GM19193 (cell line): Measurements from ENCODE around the gene NR3C2.
A peak's percentile ranks its signal among the peaks of the same experiment; 100 is the strongest.

Source experiments
- POLR2A ChIP-seq: IDR thresholded peaks from 4 replicates; pipeline ENCODE4 v1.6.1; 2011; ENCODE audit not compliant: insufficient read depth, insufficient read length; ENCODE audit errors: extremely low read depth

The NR3C2 gene

DNA sequence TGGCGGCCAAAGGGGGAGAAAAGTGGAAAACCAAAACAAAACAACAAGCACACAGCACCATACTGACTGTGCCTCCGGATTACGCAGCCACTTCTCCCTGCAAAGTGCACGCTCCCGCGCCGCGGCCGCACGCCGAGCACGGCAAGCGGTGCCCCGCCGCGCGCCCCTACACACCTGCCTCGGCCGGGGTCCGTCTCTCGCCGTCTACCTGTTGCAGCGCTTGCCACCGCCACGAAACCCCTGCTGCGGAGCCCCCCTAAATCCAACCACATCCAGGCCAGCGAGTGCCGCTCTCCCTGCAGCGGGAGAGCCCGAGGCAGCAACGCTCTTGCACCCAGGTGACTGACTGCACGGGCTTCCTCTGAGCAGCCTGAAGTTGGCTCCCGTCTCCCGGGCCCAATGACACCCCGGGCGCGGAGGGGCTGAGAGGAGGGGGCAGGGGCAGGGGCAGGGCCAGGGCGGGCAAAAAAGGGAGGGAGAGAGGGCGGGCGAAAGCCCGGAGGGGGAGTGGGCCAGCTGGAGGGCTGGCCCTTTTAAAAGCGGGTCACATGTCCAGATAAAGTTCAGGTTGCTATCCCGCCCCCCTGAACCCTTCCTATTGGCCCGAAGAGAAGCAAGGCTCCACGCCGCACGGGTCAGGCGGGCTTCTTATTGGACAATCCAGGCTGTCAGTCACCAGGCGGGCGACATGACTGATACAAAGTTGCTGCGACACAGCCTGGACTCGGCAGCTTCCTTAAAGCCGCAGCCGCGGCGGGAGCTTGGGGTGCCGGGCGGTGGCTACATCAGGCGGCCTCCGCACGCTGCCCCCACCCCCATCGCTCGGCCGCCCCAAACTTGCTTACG, at the start of gene NR3C2:
NR3C2 (minus strand) TSS at position 429 of the 846 bp plus-strand sequence.
- TF ChIP-seq POLR2A, result peak; percentile 80

GRCh38 chr4:148487181-148487580, 45.0 kb upstream of the NR3C2 start:
- TF ChIP-seq POLR2A, result no peak

GRCh38 chr4:148481636-148482035, 39.4 kb upstream of the NR3C2 start:
- TF ChIP-seq POLR2A, result no peak

GRCh38 chr4:148477276-148477675, 35.1 kb upstream of the NR3C2 start:
- TF ChIP-seq POLR2A, result no peak

DNA sequence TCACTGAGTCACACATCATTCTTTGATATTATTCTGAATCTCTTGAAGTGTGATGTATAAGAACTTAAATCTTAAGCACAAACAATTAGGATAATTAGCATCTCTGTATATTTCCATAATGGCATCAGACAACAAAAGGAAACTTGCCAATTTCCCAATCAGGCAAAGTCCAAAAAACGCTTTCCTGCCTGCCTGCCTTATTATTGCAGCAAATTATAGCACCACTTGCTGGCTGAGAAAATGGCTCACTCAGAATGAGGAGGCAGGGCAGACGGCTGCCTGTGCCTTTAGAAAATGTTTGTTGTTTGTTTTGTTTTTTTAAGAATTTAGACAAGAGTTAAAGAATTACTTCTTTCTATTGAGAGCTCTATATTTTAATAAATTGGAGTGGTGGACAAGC, 27.7 kb upstream of the NR3C2 start:
- no peak for TF ChIP-seq POLR2A

DNA sequence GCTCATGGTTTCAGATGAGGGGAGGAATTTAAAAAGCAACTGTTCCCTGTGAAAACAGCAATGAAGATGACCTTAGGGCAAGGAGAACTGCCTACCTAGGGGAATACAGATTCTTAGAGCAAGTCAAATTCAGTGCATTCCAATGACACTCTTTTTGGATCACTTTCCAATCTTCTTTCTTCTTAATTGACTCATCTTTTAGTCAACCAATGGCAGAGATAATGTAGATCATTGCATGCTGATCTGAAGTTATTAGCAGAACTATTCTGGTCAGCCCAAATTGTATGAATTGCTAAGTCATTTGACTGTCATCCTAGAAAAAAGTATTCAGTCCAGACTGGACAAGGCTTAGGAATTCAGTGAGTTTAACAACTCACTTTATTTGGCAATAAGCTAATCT, 12.6 kb upstream of the NR3C2 start:
- TF ChIP-seq POLR2A, result no peak

DNA sequence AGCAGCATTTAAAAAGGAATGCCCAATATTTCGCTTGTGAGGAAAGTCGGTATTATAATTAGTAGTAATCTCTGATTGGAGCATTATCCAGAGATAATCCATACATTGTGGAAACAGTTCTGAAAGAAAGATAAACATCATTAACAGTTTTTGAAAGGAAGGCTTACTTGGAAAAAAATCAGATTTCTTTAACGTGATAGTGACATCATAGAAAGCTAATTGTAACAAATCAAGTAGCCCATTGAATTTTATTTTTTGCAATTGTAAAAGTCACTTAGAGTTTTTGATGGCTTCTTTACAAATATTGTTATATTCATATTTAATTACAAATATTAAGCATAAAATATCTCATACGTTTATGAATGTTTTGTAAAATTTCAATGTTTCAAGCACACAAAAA, 11.6 kb upstream of the NR3C2 start:
- TF ChIP-seq POLR2A, result no peak

DNA sequence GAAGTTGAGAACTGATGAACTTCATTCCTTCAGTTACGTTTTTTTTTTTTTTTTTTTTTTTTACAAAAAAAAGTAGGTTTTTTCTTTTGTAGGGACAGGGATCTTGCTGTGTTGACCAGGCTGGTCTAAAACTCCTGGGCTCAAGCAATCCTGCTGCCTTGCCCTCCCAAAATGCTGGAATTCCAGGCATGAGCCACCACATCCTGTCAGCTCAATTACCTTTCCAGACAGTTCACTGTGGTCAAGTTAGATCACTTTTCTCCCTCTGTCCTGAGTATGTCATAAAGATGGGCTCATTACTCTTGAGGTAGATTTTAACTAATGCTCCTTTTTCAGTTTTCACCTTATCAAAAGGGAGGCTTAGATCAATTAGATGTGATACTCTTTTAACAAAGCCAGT, 10.8 kb upstream of the NR3C2 start:
- no peak for TF ChIP-seq POLR2A

GRCh38 chr4:148449921-148450320, 7.7 kb upstream of the NR3C2 start:
- TF ChIP-seq POLR2A, result no peak

DNA sequence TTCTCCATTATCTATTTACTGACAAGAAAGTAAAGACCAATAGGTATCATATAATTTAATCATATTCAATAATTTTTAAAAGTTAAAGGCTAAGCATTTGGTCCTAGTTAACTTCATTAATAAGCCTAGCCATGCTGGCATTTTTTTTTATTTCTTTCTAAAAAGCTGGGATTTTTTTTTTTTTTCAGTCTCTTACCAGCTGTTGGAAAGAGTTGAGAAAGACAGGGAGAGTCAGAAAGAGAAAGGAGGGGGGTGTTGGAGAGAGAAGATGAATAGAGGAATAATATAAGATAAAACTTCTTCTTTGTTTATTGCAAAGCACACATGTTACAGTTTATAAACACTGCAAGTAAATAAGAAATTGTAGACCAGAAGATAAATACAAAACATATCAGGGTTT, 5.9 kb upstream of the NR3C2 start:
- TF ChIP-seq POLR2A, result no peak

GRCh38 chr4:148447681-148448080, 5.5 kb upstream of the NR3C2 start:
- no peak for TF ChIP-seq POLR2A

DNA sequence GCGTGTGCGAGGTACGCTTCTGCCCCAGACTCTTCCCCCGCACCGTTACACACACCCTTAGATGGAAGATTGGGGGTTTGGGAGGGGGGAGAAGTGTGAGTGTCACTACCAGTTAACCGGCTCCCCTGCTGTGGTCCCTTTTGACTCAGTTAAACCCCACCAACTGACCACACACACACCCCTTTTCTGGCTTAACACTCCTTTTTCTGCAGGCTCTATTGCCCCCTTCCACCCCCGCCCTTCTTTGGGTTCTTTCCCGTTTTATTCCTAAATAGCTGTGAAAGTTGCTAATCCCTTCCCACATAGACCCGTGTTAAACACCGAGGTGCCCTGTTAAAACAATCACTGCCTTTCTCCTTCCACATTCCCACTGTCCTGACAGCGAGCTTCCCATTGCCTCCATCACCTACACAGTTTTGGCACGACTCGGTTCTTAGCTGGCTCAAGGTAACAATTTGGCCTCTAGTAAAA, 3.7 kb upstream of the NR3C2 start:
- no peak for TF ChIP-seq POLR2A

- no peak for TF ChIP-seq POLR2A
These were observed 3.1 kb upstream of the NR3C2 start for GRCh38 chr4:148445071-148445859.

DNA sequence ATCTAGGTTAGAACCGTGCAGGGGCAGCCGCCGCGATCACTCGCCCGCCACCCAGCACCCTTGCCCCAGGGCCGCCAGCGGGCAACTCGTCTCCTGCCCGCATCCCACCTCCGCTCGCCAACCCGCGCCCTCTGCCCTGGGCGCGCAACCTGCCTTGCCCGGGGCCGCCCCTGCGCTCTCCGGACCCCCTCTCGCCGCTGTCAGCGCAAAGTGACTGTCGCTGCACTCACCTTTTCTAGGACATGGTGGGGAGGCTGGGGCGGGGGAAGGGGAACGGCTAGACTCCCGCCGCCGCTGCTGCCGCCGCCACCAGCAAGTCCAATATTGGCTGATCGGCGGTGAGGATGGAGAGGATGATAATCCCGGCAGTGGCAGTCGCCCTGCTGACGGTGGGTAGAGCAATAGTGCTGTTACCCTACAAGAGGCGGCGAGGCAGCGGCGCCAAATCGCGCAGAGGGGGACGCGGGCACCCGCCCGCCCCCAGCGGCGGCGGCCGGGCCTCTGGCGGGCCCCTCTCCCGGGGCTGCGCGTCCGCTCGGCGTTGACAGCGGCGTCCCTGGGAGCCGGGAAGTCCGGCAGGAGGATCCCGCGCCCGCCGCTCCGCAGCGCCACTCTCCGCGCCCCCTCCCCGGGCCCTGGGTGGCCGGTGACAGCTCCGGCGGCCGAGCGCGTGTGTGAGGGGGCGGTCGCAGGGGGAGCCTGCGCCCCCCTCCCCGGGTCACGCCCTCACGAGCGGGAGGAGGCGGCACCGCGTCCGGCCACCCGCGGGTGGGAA, 2.3 kb upstream of the NR3C2 start:
- no peak for TF ChIP-seq POLR2A
